ENCODE measurements around the gene PRIMA1.
A peak's percentile ranks its signal among the peaks of the same experiment; 100 is the strongest.

PRIMA1 gene

DNA sequence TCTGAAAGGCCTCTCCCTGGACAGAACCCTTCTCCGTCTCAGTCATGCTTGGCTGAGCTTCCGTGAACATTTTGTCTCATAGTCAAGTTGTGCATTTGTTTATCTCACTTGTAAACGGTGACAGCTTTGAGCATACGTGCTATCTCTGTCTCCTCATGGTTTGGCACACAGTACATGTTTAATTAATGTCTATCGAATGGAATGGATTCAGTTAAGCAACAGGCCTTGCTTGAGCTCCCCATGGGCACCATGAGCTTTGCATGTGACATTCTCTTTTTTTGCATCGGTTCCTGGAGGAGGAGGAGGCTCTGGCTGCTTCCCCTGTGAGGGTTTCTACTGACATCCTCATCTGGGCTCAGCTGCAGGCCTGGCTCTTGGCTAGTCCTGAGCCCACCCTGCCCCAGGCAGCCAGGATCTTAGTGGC lies 80.0 kb downstream of the PRIMA1 start:
- DNase-seq, result no peak

DNA sequence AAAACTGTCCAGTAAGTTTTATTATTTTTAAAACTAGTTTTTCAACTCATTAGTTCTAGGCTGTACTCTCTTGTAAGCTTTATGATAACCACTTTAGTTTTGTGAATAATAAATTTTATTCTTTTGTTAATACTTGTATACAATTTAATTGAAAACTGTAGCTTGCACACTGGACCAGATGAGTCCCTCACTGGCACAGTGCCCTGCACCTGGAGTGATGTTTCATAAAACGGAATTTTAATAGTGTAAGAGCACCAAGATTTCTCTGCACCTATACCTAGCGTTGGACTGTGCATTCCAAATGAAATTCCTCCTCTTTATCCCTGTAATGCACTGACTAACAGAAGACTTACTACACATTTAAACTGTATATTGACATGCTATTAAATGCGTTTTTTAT lies 80.8 kb downstream of the PRIMA1 start:
- no peak for DNase-seq

- DNase-seq, result no peak
Measured at GRCh38 chr14:93706360-93706955, 81.8 kb downstream of the PRIMA1 start.

- no peak for DNase-seq
Measured at GRCh38 chr14:93705513-93706156, 82.7 kb downstream of the PRIMA1 start.

DNA sequence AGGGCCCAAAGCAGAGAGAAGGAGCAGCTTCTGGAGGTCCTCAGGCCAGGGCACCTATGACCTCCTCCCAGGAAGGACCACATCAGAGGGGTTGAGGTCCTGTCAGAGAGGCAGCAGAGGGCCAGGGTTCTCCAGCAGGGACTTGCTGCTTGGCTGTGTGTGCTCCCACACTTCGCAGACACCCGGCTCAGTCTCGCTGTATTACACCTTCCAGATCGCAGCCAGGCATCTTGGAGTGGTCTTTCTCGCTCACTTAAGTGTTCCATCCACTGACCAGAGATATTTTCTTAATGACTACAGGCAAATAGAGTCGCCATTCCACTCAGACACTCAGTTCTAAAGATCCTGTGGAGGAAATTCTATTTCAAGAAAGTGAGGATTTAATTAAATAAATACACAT lies 84.3 kb downstream of the PRIMA1 start:
- DNase-seq, result no peak

DNA sequence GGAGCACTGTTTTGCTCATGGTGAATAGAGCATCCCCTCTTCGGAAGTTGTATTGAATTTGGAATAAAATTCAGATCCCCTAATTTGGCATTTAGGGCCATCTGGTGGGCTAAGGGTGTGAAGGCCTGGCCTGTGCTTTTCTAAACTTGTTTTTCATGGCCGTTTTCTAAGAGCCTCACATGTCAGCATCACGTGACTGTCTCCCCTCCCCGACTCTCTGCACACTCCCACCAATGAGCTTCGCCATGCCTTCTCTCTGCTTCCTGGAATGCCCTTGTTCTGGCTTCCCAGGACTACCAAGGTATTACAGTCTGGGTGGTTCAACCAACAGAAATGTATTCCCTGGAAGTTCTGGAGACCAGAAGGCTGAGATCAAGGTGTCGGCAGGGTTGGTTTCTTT lies 85.3 kb downstream of the PRIMA1 start:
- DNase-seq, result no peak

GRCh38 chr14:93701562-93701961 lies 86.7 kb downstream of the PRIMA1 start:
- no peak for DNase-seq

GRCh38 chr14:93700928-93701327 lies 87.4 kb downstream of the PRIMA1 start:
- DNase-seq, result no peak

GRCh38 chr14:93693914-93694313 lies 94.4 kb downstream of the PRIMA1 start:
- DNase-seq, result no peak

DNA sequence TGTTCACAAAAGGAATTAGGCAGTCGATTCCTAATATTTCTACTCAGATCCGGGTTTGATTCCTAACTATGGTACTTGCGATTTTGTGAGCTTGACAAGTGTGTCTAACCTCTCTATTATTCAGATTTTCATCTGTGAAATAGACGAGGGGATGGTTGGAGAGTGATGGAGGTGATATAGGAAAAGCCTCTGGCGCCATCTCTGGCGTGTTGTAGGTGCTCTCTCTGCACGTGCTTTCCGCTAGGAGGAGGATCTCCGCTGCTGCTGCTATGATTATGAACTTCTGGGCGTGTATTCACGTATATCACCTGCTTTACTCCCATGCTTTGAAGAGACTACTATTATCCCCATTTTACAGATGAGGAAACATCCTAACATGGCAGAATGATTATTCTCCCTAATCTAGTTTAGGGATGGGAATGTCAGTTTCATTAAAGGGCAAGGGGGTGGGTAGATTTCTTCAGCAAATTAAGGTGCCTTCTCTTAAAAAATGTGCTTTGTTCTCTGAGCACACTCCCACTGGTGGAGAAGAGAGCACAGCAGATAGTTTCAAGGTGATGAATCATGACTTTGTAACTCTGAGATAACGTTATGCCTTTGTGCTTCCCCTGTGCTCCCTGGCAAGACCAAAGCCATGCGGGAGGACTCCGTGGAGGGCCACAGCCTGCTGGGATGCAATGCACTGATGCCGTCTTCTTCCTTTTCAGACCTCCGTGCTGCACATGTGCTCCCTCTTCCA lies 97.1 kb downstream of the PRIMA1 start:
- no peak for DNase-seq

DNA sequence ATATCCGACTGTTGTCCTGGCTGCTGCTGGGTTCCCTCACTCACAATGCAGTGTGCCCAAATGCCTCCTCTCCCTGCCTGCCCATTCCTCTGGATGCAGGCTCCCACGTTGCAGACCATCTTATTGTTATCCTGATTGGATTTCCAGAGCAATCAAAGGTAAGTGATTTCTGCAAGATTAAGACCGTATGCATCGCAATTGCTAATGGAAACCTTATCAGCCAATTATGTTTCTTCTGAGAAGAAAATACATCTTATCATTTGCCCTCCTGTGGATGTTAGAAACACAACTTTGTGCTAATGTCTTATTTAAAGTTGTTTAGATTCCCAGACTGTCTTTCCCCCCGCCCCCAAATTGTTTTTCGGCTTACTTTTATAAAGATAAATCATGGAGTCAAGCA lies 98.1 kb downstream of the PRIMA1 start:
- no peak for DNase-seq

GRCh38 chr14:93688820-93689219 lies 99.5 kb downstream of the PRIMA1 start:
- DNase-seq, result no peak

- DNase-seq, result no peak
Measured at GRCh38 chr14:93688239-93688666, 100.0 kb downstream of the PRIMA1 start.

- no peak for DNase-seq
Measured at GRCh38 chr14:93686268-93686667, 102.0 kb downstream of the PRIMA1 start.

GRCh38 chr14:93685121-93685895 lies 103.0 kb downstream of the PRIMA1 start:
- no peak for DNase-seq

GRCh38 chr14:93683226-93683625 lies 105.1 kb downstream of the PRIMA1 start:
- DNase-seq, result peak; percentile 1

DNA sequence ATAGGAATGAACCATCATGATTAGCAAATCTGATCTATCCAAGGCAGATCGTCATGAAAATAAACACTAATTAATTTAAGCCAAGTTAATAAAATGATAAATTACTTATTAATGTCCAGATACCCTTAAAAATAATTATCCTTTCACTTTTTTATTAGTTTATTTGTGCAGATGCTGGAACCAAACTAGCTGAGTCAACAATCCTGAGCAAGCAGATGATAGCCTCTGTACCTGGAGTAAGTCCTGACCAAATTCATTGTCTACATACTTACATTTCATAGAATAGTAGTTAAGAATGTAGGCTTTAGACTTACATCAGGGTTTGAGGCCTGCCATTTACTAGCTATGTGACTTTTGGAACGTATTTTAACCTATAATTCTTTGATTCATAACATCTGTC lies 105.8 kb downstream of the PRIMA1 start:
- no peak for DNase-seq

DNA sequence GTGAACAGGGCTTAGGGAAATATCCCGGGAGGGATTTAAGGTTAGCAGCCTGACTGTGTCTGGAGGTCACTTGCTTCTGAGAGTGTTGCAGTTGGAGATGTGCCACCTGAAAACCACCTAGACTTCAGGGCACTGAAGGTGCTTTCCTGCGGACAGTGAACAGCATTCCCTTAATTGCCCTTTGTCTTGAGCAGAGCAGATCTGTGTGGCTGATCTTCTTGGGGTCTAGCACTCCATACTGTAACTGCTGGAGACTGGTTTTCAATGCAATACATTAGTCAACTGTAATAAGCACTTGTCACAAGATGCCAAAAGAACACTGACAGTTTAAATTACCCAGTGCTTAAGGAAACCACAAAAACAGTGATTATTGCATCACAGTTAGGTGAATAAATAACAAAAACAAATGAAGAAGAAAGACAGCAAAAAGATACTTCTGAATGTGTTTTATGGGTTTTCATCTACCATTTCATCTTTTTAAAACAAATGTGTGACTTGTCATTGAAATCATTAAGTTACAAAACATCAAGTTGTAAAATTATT lies 111.8 kb downstream of the PRIMA1 start:
- DNase-seq, result no peak

DNA sequence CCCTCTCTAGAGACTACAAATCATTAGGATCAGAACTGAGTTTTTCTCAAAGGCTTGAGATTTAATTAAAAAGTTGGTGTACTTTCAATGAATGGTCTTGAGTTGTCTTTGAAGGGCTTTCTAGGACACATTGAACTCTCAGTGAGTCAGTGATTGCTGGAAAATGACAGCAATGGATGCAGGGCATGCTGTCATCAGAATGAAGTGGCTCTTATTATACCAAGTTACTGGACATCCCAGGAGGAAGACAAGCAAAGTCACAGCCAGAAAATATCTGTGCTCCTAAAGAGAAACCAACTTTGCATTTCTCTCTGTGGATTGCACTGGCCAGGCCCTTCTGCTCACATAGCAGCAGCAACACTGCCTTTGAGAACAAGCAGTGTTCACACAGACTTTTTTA lies 112.6 kb downstream of the PRIMA1 start:
- DNase-seq, result peak; percentile 0

DNA sequence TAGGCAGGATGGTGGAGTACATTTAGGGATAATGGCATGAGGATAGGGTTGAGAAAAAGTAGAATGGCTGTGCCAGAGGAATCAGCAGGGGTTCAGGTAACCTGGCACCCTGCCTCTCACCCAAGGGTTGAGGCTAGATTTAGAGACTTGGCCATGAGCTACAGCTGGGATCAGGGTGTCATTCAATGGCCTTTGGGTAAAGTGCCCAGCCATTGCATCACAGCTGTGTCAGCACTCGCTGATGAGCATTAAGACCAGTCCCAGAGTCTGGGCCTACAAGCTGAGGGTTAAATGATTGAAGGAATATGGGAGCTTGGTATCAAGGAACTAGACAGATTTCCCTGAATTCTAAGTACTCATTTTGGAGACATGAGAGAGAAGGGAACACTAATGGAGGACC lies 113.9 kb downstream of the PRIMA1 start:
- DNase-seq, result no peak

GRCh38 chr14:93669632-93670031 lies 118.7 kb downstream of the PRIMA1 start:
- DNase-seq, result no peak

Data from suppressor macrophage treated with lipopolysaccharide for 4 hours (primary cell).